Measurements from ENCODE around the gene TBL3.

DNA sequence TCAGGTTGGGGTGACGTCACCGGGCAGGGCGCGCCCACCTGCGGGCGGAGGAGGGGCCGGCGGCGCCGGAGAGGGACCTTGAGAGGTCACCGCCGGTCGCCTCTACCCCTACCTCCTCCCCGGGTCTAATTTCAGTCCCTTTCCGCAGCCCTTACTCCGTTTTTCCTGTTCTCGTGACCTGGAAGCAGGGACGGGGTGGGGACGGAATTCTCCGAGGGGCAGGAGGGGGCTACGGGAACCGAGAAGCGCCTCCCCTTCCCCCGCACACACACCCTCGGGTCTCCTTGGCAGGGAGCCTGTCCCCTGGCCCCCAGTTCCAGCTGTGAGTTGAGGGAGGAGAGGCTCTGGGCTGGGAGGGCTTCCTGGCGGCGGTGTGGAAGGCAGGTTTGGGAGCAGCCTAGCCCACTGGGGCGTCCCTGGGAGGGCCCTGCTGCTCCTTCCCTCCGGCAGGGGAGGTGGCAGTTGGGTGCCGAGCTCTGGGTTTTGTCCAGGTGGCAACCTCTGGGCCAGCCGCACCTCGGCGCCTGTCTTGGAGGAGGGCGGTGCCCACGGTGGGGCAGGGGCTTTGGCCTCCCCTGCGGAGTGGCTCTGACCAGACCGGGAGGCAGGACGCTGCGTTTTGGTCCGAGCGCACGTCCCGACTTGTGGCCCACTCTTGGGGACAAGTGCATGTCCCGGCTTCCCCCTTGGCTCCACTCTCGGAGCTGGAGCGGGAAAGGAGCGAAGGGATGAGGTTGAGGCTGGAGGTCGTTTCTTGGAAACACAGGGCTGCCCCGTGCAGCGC lies 18.7 kb downstream of the TBL3 start:
- TF ChIP-seq CTCF (IDR thresholded peaks at IDR 0.05) (no peak), POLR2A (IDR thresholded peaks at IDR 0.05) (no peak), EP300 (IDR thresholded peaks at IDR 0.05) (no peak), POLR2AphosphoS5 (IDR thresholded peaks at IDR 0.05) (no peak)

All from suprapubic skin (tissue), 4 donors.